ENCODE measurements around the gene COX10.
A peak's percentile ranks its signal among the peaks of the same experiment; 100 is the strongest.
"Not testable (repeated sequence)": the region's sequence is repeated elsewhere in the genome, so short reads cannot be mapped to it uniquely, and the experiment has no call there.

The COX10 gene

GRCh38 chr17:14177801-14178200 lies 108.5 kb downstream of the COX10 start:
- not testable (repeated sequence) for DNase-seq, ATAC-seq

DNA sequence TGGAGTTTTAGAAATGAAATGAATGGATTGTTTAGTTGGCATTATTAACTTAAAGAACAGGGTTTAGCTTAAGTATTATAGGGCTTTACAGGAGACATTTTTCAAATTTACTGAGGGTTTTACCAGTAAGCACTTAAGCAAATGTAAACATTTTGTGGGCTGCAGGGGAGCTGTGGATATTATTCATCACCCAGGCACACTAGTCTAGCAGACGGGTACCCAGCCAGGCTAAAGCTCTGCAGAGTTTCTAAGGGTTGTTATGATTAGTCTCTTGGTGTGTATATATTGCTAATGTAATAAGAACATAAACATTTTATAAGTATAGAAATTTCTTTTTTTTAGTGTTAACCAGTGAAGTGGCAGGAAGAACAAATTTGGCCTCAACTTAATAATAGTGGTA lies 110.6 kb downstream of the COX10 start:
- ATAC-seq, DNase-seq: not testable (repeated sequence)

- not testable (repeated sequence) for ATAC-seq
Measured at GRCh38 chr17:14182084-14182483, 112.8 kb downstream of the COX10 start.

DNA sequence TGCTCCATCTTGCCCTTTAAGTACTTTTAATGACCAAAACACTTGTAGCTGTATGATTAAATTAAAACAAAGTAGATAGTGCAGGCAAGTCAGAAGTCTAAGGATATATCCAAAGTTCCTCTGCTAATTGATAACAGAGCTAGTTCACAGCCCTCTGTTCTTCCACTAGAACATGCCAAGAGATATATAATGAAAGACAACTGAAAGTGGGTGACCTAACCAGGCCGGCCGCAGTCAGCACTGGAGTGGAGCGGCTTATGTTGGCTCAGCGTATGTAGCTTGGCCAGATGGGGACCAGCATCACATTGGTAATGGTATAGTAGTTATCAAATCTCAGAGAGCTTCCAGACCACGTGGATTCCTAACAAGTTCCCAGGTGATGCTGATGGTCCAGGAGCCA lies 115.2 kb downstream of the COX10 start:
- ATAC-seq, DNase-seq: not testable (repeated sequence)

More at GRCh38 chr17:14182084-14182483, 112.8 kb downstream of the COX10 start:
- not testable (repeated sequence) for DNase-seq

GRCh38 chr17:14186443-14186842 lies 117.1 kb downstream of the COX10 start:
- ATAC-seq, result not testable (repeated sequence)

DNA sequence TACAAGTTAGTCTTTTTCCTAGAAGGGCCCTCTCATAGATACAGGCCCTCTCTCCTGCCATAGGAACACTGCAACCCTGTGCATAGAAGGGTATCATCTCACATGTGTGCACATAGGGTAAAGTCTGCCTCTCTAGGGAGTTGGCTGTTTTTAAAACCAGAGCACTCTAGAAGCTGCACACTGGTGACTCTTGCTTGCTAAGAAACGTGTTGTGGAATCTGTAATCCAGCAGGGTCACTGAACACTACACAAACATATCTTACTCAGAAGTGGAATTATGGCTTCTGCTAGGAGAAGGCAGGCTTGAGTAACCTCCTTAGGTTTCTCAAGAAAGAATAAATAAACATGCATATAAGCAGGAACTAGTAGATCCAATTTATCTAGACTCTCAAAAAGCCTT lies 121.5 kb downstream of the COX10 start:
- ATAC-seq, result not testable (repeated sequence)

More at GRCh38 chr17:14186443-14186842, 117.1 kb downstream of the COX10 start:
- not testable (repeated sequence) for DNase-seq

GRCh38 chr17:14191469-14191868 lies 122.2 kb downstream of the COX10 start:
- DNase-seq, result not testable (repeated sequence)
- peak; percentile 37 for ATAC-seq

More for the DNA sequence above, 121.5 kb downstream of the COX10 start:
- DNase-seq, result not testable (repeated sequence)

DNA sequence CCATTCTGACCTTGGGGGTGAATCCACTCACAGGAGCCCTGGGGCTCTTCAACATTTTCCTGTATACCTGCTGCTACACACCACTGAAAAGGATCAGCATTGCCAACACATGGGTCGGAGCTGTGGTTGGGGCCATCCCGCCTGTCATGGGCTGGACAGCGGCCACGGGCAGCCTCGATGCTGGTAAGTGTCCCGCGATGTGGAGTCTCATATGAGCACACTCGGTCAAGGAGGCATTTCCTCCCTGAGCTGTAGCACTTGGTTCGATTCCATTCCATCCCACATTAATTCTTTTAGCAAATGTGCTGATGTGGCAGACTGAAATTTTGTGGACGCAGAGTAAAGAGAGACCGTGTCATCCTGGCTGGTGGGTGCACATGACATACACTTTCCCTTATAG lies 122.7 kb downstream of the COX10 start:
- ATAC-seq, DNase-seq: not testable (repeated sequence)

GRCh38 chr17:14192636-14193344 lies 123.5 kb downstream of the COX10 start:
- ATAC-seq (peak; percentile 40), DNase-seq (peak; percentile 31)

DNA sequence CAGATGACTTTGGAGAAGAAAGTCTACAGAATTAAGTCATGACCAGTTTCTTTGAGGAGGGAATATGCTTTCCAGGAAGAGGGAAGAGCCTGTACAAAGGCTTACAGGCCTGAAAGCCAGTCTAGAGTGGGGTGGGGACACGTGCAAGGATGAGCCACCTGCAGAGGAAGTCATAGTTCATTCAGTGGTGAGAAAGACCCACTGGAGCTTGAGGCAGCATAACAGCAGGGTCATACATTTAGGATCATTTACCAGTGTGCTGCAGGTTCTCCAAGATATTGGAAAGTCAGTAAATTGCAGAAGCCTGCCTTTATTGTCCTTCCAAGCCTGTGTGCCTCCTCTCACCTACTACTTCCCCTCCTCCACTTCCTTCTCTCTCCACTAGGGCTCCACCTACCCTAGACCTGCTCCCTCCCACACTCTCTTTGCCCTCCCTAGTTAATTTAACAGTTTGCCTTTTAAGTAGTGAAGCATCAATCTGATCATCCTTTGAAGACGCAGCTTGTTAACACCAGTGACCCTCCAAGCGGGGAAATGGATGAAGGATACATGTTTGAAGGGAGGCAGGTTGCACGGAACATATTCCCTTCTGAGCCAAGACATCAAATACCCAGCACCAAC lies 127.2 kb downstream of the COX10 start:
- ATAC-seq (no peak), DNase-seq (no peak)

GRCh38 chr17:14197057-14197456 lies 127.8 kb downstream of the COX10 start:
- no peak for ATAC-seq
- DNase-seq, result no peak

DNA sequence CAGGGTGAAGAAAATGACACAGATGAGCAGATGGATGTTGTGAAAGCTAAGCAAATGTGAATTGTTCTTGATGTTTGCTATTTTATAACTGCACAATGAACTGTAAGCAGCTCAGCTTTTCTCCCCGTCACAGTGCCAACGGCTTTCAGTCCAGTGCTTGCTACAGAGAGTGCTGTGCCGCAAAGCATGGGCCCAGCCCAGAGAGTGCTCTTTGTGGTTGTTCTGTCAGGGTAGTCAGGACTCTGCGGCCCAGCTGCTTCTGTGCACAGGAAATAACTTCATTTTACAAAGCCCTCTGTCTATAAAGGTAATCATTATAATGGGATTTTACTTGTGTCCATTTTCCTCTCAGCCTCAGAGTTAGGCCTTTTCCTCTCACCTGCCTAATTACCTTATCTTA lies 128.3 kb downstream of the COX10 start:
- DNase-seq (peak; percentile 73), ATAC-seq (peak; percentile 72)

DNA sequence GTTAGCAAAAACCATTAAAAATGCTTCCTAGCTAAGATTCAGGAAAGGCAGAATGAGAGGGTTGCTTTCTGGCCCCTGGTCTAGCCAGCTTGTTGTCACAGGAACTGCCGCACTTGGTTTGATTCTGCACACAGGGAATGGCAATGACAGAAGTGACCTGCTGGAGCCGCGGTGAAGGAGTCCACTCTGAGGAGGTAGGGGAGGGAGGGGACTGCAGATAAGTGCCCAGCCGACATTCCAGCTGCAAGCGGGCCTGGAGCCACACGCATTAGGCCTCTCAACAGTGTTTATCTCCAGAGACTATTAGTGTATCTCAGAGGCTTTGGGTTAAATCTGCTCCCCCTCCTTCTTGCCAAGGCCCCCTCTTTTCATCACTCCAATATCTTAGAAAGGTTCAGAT lies 128.7 kb downstream of the COX10 start:
- DNase-seq (no peak), ATAC-seq (no peak)

GRCh38 chr17:14198575-14198974 lies 129.3 kb downstream of the COX10 start:
- no peak for ATAC-seq
- DNase-seq, result no peak

- ATAC-seq, result no peak
Measured at GRCh38 chr17:14199601-14200000, 130.3 kb downstream of the COX10 start.

GRCh38 chr17:14200354-14200753 lies 131.1 kb downstream of the COX10 start:
- DNase-seq (no peak), ATAC-seq (no peak)

More at GRCh38 chr17:14199601-14200000, 130.3 kb downstream of the COX10 start:
- DNase-seq, result no peak

DNA sequence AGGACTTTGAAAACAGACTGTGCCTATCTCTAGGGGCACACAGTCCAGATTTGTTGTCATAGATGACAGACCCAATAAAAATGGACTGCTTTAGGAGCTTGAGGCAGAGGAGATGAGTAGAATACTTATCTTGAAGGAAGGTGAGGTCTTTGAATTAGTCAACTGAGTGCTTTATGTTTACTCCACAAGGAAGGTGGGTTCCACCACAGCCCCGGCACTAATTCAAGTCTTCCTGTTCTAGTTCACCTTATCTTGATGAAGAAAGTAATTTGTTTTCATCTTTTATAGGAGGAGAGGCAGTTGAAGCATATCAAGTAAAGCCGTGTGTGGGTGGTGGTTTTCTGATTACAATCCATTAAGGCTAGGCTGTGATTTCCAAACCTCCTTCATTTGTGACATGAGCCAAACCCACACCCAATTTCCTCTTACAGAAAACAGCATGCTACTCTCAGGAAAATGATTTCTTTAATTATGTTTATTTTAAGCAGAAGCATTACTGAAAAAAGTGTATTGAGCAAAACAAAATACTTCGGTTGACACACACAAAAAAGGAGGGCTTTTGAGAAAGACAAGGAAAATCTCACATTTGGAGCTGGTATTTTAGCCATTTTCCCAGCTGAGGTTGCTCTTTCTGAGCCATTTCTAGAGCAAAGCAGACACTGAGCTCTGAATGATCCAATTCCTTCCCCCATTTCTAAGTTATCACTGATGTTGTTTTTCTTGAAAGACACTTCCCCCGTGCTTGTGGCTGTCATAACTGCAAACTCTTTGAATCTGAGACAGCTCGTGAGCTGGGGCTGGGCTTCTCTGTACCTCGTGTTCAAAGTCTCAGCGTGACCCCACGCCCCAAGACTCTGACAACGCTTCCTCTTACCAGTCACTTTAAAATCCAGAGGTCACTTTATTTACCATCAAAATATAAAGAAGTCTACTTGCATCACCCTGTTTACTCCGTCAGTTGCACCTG lies 132.0 kb downstream of the COX10 start:
- ATAC-seq, result peak; percentile 20
- DNase-seq, result peak; percentile 32

DNA sequence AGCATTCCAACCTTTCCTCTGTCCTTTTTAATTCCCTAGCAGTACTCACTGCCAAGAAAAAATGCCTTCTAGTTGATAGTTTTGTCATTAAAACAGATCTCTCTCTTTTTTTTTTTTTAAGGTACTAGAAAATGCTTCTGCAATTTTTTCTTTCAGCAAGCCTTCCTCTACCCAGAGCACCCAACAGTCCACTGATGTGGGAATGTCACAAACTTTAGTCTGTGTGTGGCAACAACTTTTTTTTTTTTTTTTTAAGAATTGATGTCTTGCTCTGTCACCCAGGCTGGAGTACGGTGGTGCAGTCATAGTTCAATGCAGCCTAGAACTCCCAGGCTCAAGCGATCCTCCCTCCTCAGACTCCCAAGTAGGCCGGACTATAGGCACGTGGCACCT lies 132.7 kb downstream of the COX10 start:
- DNase-seq (no peak), ATAC-seq (no peak)

DNA sequence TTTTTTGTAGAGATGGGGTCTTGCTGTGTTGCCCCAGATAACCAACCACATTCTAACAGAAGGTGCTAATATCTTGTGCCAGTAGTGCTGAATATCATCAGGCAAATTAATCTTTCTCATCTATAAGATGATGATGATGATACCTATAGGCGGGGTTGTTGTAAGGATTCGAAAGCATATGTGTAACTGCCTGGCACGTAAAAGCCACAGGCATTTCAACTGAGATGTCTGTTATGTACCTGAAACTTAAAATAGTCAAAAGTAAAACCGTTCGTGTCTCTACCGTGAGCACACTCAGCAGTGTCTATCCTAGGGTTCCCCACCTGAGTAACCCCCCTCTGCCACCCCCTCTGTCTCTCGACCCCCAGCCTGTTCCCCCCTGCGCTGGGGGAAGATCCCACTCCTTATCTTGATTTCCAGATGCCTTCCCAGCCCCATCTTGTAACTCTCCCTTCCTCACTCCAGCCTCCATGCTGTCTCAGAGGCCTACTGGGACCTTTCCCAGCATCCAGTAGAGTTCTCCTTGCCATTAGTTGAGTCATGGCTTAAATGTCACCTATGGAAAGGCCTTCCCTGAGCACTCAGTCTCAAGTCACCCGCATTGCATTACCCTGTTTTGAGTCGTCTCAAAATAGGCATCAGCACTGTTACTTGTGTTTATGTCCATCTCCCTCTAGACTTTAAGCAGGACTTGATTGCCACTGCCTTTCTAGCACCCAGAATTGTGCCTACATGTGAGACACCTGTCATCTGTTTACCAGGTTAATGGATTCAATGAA lies 133.3 kb downstream of the COX10 start:
- DNase-seq (no peak), ATAC-seq (no peak)

- peak; percentile 63 for ATAC-seq
- DNase-seq, result no peak
Measured at GRCh38 chr17:14203388-14203787, 134.1 kb downstream of the COX10 start.

DNA sequence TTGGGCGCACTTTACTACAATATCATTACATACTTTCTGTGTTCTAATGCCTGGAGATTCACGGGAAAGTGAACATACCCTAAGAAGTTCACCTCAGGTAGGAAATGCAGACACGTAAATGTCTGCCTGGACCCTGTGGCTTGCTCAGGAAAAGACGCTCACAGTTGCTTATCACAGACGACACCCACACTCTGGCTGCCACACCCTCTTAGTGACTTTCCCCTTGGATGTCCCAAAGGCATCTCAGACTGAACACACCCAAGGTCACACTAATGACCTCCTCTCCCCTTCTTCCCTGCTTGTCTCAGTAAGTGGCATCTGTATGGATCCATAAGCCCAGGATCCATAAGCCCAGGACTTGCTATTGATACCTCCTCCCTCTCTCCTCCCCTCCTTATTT lies 134.8 kb downstream of the COX10 start:
- DNase-seq, result no peak
- ATAC-seq, result no peak

DNA sequence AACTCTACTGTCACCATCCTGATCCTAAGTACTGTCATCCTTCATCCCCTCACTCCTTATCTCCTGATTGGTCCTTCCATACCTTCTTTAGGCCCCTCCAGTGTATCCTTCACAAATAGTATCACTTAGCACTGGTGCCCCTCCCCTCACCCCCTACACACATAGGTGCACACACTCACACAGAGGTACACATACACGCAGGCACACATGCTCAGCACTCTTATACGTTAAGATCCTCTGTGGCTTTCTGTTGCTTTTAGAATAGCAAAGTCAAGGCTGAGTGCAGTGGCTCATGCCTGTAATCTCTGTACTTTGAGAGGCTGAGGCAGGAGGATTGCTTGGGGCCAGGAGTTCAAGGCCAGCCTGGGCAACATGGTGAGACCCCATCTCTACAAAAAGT lies 135.2 kb downstream of the COX10 start:
- ATAC-seq (no peak), DNase-seq (no peak)

Data from stimulated activated naive CD8-positive, alpha-beta T cell treated with anti-CD3 and anti-CD28 coated beads, Interleukin-15, Interleukin-2, amounts not matched to agents 100 U/mL and 50 U/mL, for 24 hours (primary cell).